GM12874 (cell line): ENCODE data around the gene HOXA10.

Experiments
- CTCF ChIP-seq: IDR thresholded peaks from 2 replicates; pipeline ENCODE4 v1.5.1; 2011; ENCODE audit warnings: low read depth, mild to moderate bottlenecking, control low read depth, low read length, moderate library complexity; ENCODE audit not compliant: insufficient read depth

HOXA10 gene

DNA sequence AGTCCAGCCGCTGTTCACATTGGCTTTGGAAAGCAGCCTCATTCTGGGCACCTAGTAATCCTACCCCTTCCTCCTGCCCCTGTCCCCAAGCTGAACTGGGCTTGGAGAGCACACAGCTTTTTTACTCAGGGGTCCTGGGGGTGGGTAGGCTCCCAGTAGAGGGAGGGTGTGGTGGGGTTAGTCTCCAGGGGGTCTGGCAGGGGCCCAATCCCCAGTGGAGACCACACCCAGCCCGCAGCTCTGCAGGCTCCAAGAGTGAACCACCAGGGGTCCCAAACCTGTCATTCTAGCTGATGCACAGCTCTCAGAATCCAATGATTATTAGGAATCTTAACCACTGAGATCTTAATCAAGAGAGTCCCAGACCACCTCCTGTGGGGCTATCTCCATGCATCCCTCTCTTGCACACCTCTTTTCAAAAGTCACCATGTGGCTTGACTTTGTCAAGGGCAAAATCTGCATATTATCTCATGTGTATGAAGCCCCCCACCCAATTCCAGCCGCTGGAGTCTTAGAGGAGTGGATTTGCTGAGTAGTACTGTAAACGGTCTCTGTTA is 8.2 kb upstream of the HOXA10 start:
- no peak for TF ChIP-seq CTCF

DNA sequence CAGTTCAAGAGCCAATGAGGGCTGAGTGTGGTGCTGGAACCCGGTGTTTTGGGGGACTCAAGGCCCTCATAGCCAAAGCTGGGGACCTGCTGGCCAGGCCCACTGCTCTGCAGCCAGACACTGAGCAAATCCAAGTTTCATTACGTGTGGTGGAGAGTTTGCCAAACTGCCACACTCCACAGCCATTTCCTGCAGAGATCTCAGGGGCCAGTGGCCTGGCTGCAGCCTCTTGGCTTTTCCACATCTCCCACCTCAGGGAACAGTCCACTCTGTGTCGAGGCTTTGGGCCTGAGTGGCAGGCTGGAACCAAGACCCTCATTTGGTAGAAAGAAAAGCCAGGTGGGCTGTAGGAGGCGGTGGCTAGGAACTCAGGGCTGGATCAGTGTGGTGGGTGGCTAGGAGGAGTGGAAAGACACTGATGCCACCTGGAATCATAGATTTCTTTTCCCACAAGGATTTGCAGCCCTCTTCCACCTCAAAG is 7.7 kb upstream of the HOXA10 start:
- TF ChIP-seq CTCF: no peak

- TF ChIP-seq CTCF: no peak
Measured at GRCh38 chr7:27180431-27181420, 6.6 kb upstream of the HOXA10 start.

DNA sequence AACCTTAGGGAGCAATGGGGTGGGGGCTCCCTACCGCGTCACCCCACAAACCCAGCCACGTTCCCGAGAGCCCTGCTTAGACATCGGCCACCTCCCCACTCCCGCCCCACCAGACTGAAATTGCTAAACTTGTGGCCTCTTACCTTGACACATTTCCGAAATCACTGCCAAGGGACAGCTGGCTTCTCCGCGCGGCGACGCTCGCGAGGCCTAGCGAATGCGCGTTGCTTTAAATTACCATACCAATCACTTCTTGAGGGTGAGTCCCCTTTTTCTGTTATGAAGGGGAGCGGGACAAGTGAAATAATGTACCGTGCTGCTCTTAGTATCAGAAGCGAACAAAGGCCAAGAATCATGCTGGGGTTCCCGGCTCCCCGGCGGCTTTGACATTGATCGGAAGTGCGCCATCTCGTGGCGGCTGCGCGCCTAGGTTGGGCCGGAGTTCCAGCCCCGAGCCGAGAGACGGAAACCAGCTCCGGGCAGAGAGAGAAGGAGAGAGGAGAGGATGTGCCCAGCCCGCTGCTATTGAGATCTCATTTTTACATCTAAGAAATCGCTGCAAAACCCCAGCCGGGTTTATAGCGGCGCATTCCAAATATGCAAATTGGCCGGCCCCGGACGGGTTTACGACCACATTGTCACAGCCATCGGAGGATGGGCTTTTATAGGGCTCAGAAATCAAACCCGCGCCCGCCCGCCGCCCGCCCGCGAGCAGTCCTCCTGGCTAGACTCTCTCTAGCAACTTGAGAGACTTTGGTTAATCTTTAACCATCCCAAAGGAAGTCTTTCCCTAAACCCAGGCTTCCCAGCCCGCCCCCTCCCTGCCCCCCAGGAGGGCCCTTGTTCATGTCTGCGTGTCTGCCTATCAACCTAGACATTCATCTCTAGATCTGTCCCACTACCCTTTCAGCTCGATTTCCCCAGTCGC is 5.6 kb upstream of the HOXA10 start:
- peak; percentile 82 for TF ChIP-seq CTCF

DNA sequence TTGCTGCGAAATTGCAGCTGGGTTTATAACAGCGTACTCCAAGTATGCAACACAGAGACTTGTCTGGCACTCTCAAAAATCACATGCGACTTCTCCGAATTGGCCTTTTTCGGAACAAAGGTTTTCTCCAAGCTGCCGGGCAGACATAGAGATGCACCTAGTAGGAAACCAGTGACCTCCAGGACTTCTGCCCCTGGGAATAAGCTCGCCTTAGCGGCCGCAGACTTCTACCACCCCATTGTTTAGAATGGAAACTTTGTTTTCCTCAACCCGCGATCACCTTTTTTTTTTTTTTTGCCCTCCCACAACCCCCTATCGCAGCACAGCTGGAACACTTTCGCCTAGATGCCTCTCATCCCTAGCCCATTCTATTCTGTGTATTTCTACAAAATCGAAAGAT is 4.9 kb upstream of the HOXA10 start:
- TF ChIP-seq CTCF: no peak

GRCh38 chr7:27178366-27178765 is 4.2 kb upstream of the HOXA10 start:
- TF ChIP-seq CTCF: no peak

DNA sequence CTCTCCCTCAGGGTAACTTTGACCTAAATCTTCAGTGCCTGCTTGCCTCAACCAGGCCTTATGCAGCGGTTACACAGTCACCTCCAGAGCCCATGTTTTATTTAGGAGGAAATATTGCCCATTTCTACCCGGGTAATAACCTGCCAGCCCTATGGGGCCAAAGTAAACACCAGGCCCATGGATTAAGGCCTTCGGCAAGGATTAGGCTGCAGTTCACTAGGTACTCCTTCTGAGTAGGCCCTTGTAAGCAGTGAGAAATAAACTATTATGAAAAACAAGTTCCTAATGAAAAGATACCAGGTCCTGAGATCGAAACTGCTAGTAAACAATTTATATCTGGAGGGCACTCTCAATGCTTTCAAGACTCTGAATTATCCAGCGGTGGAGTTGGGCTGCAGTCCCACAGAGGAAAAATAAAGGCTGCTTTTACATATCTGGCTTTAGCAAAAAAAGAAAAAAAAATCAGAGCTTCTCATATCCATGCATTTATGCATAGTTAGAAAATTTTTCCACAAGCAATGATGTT is 3.7 kb upstream of the HOXA10 start:
- no peak for TF ChIP-seq CTCF
